ENCODE measurements around the gene SYT1.

Gene SYT1

DNA sequence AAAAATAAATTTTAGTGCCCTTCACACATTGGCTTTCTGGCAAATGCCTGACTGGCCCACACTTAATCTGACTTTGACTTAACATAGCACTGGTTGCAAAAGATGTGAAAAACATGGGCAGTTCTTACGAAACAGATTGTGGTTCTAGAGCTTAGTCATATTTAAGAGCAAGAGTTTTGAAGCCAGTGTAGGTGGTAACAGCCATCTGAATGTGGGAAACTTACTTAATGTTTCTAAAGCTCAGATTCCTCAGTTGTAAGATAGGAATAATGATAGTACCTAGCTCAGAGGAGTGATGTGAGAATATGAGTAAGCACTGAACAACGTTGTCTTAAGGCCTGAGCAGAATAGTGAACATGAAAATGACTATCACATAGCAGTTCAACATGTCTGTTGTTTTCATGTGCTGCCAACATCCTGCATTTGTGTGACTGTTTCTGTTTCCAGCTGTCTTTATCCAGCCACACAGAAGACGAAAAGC, 262.7 kb downstream of the SYT1 start:
- DNase-seq (ENCODE audit: low read depth in 2 of 3, low spot score in 2 of 3) = no peak

DNA sequence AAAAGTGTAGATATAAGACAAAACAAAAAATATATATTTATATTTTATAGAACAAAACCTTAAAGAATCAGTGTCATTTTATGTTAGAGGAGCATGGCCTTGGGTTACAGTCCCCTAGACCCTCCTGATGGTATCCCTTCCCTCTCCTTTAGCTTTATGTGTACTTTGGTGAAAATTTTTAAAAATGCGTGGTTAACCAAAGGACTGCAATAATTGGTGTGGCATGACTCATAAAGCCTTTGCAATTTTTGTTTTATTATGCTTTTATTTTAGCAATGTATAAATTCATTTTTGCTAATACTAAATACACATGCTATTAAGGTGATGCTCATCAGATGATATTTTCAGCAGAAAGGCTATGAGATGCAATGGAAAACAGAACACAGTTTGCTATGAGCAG, 264.4 kb downstream of the SYT1 start:
- no peak for DNase-seq (ENCODE audit: low read depth in 2 of 3, low spot score in 2 of 3)

DNA sequence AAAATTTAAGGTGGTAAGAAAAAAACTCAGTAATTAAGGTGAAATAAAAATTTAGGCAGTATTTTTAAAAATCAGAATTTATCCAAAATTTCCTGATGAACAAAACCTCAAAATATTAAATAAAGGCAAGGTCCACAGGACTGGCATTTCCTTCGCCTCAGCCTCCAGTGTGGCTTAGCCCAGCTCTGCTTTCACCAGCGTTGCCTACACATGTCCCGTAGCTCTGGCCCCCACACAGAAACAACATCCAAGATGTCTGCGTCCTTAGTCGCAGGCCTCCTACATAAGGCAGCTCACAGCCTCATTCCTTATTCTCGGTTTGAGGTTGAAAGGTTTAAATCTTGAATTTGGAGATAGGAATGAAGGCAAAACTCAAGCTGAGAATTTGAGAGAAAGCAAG, 274.3 kb downstream of the SYT1 start:
- DNase-seq (ENCODE audit: low read depth in 2 of 3, low spot score in 2 of 3) = no peak

DNA sequence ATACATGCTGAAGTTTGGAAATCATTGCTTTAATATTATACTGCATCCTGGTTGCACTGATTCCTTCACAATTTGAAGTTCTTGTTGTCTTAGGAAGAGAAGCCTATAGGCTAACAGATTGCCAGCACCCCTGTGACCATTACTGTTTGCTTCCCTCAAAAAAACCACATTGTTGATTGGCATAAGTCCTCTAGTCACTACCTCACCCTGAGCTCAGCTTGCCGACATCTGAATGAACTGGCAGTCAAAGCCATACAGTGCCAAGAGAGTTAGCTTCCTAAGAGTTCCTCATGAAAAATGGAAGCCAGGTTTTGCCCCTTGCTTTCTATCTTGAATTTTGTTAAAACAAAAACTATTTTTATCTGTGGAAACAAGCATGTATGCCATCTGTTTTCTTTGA, 276.1 kb downstream of the SYT1 start:
- DNase-seq (ENCODE audit: low read depth in 2 of 3, low spot score in 2 of 3) = no peak

DNA sequence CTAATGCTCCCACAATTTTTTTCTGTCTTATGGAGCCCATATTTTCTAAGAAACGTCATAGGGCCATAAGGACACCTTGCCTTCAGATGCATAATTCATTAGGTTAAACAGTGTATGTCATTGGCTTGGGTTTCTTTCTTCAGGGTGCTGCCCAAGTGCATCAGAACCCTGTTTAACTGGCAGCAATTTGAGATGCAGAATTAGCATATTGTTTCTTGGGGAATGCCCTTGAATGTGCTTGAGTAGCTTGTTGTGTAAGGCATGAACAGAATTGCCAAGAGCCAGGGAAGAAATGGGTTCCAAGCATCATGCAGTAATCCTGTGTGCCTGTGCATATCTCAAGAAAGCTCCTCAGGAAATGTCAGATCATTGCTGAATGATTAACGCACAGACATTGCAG, 277.2 kb downstream of the SYT1 start:
- no peak for DNase-seq (ENCODE audit: low read depth in 2 of 3, low spot score in 2 of 3)

DNA sequence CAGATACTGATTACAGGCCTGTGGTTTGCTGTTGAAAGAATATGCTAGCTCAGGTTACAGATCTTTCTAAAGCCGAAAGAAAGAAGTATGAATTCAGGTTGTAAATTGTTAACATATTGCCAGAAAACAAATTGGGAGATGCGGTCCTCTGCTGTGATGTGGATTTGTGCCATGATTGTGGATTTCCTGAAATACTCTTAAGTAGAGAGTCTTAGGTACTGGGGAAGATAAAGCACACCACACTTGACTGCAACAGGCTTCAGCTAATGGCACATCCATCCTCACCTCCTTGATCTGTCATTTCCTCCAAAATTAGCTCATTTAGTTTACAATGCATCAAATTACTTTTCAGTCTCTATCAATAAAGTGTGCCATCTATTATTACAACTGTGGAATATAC, 279.2 kb downstream of the SYT1 start:
- DNase-seq (ENCODE audit: low read depth in 2 of 3, low spot score in 2 of 3) = no peak

DNA sequence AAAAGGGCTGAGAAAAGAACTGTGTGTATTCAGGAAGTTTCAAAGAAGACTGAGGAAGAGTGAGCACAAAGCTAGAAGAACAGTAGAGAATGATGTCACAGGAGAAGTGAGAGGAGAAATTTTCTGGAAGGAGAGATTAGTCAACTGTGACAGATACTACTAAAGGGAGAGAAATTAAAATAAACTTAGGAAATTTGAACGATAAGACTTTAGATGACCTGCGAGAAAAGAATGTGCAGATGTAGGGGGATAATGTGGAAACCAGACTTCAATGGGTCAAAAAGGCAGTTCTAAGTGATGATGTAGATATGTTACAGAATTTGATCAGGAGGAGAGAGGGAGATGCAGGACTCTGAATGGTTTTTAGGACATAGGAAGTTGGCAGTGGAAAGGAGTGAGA, 287.4 kb downstream of the SYT1 start:
- no peak for DNase-seq (ENCODE audit: low read depth in 2 of 3, low spot score in 2 of 3)

DNA sequence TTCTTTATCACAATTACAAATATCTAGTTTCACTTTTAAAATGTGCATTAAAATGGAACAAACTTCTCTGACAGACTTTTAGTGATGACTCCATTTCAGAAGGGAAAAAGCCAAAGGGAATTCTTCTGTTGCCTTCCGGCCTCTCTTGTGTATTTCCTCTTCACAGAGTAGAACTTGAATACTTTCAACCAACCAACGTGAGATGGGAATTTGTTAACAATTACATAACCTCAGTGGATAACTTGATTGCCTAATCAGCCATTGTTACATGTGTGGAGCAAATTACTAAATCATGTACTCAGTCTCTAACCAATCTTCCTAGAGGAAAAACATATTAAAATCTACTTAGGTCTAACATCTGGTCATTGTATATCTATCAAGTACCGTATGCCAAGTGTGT, 291.1 kb downstream of the SYT1 start:
- no peak for DNase-seq (ENCODE audit: low read depth in 2 of 3, low spot score in 2 of 3)

DNA sequence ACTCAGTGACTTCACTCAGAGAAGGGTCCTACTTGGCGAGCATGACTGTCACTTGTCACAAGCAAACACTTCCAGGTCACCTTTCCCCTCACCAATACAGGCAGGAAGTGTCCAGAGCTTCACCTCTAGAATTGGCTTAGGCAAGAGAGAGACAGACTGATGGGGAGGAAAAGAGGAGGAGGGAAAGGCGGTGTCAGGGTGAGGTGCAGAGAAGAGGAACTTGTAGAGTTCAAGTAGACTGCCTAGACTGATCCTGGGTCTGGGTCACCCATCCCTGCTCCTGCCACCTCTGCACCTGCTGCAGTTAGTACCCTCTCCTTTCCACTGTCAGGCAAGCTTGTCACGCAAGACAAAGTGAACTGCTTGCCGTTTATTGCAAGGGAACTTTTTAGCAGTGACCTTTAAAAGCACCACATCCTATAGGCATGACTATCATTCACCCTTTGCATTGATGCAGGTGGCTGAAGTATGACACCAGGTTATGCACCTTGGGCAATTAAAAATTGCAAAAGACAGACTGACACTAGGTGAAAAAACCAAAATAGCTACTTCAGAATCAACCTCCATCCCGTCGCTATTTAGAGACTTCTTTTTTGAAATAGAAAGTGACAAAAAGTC, 292.4 kb downstream of the SYT1 start:
- DNase-seq (ENCODE audit: low read depth in 2 of 3, low spot score in 2 of 3) = no peak

DNA sequence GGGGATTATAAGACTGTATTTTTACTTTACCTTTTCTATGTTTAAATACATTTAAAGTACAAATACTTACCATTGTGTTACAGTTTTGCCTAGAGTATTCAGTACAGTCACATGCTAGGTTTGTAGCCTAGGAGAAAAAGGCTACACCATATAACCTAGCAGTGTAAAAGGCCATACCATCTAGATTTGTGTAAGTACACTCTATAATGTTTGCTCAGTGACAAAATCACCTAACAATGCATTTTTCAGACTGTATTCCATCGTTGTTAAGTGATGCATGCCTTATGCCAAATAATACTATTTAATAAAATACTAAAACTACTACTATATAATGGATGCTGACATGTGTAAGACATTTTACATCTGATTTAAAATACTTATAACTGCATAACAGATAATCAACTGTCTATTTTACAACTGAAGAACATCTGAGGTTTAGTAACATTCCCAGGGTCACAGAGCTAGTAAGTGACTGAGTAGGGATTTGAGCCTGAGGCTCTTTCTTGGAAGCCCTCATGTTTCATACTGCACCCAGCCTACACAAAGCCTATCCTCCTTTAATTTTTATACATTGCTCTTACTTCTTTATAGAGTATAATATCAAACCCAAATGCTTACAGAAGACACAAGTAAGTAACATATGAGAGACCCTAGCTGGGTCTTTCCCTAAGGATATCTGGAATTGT, 296.8 kb downstream of the SYT1 start:
- no peak for DNase-seq (ENCODE audit: low read depth in 2 of 3, low spot score in 2 of 3)

DNA sequence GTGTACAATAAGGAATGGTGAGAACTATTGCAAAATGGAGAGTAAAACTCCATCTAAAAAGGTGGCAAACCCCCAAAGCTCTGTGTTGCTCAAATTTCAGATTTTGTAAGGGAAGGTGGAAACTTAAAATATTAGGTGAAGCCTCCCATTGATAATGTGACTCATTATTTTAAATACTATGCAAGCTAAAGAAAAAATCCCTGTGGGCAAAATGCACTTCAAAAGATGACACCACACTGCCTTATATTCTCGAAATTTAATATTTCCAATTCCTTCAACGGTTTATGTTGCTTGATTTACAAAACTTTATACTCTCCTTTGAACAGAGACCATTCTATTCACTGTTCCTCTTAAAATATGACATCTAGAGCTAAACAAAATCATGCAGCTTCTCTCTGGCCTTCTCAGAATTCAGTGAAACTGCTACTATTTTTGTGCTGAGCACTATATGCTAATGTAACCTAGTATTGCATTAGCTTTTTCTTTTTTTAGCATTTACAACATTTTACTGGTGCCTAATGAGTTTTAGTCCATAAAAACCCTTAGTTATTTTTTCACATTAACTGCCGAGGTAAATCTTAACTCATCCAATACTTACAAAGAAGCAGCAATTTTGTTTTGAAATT, 297.7 kb downstream of the SYT1 start:
- DNase-seq (ENCODE audit: low read depth in 2 of 3, low spot score in 2 of 3) = no peak

DNA sequence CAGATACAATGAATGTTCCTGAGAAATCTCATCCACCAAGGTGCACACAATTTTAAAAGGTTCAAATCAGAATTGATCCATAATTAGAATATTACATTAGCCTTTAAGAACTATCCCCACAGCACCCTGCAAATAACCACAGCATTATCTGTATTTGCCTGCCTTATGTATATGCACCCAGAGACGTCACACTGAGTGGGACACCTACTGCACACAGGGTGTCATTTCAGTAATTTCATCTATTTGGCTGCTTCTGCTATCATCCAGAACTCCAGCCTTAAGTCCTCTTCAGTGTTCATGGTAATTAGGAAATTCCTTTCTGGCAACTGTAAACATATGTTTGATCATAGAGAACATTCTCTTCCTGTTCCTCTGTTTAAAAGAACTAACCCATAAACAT, 298.4 kb downstream of the SYT1 start:
- no peak for DNase-seq (ENCODE audit: low read depth in 2 of 3, low spot score in 2 of 3)

DNA sequence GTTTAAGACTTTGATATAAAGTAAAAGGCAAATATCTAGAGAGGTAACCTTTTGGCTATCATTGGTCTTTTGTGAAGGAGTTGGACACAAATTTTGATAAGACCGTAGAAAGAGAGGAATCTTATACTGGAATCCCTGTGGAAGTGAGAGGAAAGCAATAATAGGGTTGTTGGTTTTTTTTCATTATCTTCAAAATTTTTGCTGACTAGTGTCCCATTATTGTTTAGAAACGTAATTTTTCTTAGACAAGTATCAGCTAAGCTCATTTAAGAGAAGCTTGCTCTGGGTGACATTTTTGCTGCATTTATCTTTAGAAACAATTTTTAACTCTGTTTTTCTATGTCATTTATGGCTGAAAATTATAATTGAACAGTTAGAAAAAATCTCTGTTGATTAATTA, 300.3 kb downstream of the SYT1 start:
- DNase-seq (ENCODE audit: low read depth in 2 of 3, low spot score in 2 of 3) = no peak

DNA sequence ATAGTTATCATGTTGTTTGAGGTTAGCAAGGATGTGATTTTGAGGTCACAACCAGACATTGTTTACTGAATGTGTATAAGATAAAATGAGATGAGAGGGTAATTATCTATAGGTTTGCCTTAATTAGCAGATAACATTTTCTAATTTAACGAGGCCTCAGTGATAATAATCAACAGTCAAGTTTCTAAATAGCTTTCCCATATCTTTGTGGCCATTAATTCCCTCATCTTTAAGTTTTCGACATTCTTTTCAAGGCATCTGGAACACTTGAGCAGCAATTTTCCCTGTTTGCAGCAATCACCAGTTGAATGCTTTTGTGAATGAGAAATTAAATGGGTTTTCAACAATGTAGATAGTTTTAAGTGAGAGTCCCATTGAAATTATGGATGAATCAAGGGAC, 304.1 kb downstream of the SYT1 start:
- DNase-seq (ENCODE audit: low read depth in 2 of 3, low spot score in 2 of 3) = no peak

DNA sequence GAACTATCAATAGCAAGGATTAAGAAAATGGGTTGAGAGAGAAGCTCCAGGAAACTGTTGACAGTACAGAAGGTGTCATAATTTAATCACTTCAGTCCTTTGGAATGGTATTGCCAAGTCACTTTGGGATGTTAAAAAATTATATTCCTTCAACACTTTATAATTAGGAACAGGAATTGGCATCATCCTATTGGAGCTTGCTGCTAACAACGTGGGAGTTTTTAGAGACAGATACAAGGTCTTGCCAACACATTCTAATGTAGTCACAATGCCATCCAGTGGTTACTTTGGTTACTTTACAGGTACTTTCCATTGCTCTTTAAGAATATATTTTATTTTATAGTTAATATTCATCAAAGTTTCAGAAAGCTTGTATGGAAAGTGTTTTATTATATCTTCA, 310.1 kb downstream of the SYT1 start:
- DNase-seq (ENCODE audit: low read depth in 2 of 3, low spot score in 2 of 3) = no peak

DNA sequence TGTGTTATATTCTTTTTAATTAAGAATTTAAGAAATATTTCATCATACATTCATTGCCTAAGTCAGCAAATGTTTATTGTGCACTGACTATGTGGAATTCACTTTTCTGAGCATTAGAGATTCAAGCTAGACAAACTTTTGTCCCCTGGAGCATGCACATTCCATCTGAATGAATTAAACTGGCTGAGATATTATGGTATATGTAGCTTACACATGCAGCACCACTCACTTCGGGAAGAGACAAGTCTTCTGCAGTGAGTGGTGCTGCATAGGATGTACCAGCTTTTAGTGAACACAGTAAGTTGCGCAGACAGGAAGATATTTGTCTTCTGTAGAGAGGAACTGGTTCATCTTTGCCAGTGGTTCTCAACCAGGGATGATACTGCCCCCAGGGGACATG, 318.4 kb downstream of the SYT1 start:
- no peak for DNase-seq (ENCODE audit: low read depth in 2 of 3, low spot score in 2 of 3)

DNA sequence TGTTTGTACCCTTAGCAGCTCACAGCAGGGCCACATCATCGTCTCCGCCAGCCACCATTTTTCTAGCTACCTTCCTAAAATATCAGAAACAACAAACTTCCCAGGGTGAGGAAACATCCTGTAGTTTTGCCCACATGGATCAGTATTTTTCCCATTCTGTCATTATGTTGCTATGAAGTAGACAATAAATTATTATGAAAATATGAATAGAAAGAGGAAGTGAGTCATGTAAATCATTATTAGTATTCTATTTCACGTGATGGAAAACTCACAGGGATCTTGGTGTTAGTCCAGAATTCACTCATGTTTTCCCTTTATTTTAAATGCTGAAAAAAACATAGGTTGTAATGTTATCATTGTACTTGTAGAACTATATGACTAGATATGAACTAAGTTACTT, 319.4 kb downstream of the SYT1 start:
- no peak for DNase-seq (ENCODE audit: low read depth in 2 of 3, low spot score in 2 of 3)

DNA sequence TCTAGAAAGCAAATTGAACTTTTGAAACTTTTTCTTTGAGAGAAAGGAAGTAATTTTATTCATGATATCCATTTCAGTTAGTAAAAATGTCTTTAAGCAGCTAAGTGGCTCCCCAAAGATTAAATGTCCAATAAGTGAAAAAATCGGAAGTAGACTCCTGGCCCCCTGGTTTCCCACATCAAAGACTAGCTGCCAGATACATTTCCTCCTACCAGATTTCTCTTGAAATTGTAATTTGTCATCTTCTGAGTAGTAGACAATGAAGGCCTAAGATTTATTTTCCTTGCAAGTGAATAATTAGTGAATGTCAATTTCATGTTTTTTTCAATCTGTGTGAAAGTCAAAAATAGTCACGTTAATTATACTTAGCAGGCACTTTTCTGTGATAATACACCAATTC, 321.9 kb downstream of the SYT1 start:
- DNase-seq (ENCODE audit: low read depth in 2 of 3, low spot score in 2 of 3) = no peak

DNA sequence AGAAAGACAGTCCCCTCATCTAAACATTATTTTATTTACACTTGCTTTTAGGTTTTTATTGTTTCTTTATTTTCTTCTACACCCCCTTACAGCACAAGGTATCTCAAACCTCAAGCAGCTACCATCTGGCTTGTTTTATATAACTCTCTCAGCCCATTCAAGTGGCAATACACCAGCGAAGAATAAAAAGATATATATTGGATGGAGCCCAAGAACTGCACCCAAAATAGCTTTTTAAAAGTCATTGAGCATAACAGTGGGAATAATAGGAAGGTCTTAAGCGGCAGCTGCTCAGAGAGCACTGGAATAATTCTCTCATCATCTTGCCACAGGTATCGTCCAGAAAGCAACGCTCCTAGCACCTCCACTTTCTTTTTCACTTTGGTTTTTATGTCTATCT, 322.5 kb downstream of the SYT1 start:
- no peak for DNase-seq (ENCODE audit: low read depth in 2 of 3, low spot score in 2 of 3)

DNA sequence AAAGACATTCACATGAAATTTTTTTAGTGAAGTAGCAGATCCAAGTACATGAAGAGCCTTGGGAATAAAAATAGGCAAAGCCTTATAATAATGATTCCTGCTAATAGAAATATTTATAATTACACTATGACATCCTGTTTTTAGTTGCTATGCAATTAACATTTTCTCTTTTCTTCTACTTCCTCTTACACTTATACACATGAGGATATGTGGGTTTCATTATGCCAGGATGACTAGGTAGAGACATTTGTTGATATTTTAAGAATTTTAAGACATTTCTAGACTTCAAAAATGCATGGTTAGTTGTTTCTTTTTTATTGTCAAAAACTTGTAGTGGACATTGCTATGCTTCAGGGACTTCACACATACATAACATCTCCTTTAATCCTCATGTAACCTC, 326.8 kb downstream of the SYT1 start:
- no peak for DNase-seq (ENCODE audit: low read depth in 2 of 3, low spot score in 2 of 3)

DNA sequence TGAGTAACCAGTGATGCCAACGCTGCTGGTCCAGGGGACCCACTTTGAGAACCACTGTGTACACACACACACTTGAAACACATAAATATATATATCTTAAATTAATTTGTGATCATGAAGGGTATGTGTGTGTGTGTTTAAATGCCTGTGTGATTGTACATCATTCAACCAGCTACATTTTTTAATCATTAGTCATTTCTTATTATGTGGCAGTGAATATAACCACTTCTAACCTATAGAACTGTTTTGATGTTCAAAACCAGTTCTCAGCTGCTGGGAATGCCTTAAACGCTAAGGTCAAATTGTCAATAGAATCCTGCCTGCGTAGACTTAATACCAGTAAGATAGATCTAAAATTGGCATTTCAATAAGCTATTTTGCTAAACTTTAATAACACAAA, 330.0 kb downstream of the SYT1 start:
- DNase-seq (ENCODE audit: low read depth in 2 of 3, low spot score in 2 of 3) = no peak

DNA sequence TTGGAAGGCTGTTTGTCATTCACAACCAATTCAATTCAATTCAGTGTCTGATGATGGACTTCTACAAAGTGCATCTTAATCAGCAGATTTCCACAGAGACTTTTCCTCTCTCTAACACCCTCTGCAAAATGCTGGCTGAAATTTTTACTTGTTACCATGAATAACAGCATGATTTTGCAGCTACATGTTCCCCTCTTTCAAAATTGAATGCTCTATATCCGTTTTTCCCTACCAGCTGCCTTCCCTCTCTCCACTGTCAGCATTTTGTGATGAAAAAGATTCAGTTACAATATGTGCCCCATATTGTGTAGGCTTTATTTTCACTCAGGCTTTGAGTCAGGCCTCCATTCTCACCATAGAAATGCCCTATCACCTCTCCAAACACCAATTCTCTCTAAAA, 334.6 kb downstream of the SYT1 start:
- DNase-seq (ENCODE audit: low read depth in 2 of 3, low spot score in 2 of 3) = no peak

DNA sequence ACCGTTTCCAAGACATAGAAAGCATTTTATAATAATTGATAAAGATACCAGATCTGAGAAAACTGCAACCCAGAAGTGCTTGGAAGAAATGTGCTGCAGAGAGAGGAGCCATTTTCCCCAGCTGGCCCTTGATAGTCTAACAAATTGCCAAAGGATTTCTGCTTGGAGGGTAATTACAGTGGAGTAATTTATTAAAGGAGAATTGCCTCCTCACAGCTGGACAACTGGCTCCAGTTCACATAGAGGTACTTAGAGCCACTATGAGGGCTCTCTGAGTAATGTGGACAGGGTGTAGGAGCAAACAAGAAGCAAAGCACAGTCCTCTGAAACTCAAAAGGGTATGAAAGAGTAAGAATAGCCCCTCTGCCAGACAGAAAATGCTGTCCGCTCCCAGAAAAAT, 335.6 kb downstream of the SYT1 start:
- no peak for DNase-seq (ENCODE audit: low read depth in 2 of 3, low spot score in 2 of 3)

Data from activated CD8-positive, alpha-beta memory T cell treated with anti-CD3 and anti-CD28 coated beads for 48 hours (primary cell).